Measurements from ENCODE around the gene LRRC8A.
"Not testable (repeated sequence)": the region's sequence is repeated elsewhere in the genome, so short reads cannot be mapped to it uniquely, and the experiment has no call there.

LRRC8A gene

DNA sequence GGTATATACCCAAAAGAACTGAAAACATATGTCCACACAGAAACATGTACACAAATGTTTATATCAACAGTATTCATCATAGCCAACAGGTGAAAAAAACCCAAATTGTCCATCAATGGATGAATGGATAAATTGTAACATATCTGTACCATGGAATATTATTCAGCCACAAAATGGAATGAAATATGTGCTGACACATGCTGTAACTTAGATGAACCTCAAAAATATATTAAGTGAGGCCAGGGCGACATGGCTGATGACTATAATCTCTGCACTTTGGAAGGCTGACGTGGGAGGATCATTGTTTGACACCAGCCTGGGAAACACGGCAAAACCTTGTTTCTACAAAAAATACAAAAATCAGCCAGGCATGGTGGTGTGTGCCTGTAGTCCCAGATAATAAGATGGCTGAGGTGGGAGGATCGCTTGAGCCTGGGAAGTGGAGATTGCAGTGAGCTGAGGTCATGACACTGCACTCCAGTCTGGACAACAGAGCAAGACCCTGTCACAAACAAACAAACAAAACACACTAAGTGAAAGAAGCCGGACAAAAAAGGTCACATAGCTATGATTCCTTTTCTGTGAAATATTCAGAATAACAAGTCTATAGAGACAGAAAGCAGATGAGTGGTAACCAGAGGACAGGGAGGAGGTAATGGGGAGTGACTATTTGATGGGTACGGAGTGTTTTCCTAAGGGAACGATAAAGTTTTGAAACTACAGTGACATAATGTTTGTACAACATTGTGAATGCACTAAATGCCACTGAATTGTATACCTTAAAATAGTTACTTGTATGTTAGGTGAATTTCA is 11.6 kb upstream of the LRRC8A start:
- DNase-seq (ENCODE audit: low read depth), result no peak

DNA sequence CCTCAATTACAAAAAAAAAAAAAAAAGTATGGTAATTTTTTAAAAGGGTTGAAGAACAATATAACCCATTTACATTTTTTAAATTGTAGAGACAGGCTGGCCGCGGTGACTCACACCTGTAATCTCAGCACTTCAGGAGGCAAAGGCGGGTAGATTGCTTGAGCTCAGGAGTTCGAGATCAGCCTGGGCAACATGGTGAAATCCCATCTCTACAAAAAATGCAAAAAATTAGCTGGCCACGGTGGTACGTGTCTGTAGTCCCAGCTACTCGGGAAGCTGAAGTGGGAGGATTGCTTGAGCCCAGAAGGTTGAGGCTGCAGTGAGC is 11.0 kb upstream of the LRRC8A start:
- DNase-seq (ENCODE audit: low read depth), result not testable (repeated sequence)

DNA sequence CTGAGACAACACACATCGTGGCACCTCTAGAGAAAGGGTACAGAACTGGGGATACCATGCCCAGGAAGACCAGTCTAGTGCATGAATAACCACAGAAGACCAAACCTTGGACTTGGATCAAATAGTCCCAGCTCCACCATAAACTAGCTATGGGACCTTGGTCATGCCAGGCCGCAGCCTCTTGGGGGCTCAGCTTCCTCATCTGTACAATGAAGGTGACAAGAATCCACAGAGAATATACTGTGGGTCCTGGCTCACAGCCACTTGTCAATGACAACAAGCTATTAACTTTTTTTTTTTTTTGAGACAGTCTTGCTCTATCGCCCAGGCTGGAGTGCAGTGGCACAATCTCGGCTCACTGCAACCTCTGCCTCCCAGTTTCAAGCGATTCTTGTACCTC is 4.1 kb upstream of the LRRC8A start:
- no peak for DNase-seq (ENCODE audit: low read depth)

DNA sequence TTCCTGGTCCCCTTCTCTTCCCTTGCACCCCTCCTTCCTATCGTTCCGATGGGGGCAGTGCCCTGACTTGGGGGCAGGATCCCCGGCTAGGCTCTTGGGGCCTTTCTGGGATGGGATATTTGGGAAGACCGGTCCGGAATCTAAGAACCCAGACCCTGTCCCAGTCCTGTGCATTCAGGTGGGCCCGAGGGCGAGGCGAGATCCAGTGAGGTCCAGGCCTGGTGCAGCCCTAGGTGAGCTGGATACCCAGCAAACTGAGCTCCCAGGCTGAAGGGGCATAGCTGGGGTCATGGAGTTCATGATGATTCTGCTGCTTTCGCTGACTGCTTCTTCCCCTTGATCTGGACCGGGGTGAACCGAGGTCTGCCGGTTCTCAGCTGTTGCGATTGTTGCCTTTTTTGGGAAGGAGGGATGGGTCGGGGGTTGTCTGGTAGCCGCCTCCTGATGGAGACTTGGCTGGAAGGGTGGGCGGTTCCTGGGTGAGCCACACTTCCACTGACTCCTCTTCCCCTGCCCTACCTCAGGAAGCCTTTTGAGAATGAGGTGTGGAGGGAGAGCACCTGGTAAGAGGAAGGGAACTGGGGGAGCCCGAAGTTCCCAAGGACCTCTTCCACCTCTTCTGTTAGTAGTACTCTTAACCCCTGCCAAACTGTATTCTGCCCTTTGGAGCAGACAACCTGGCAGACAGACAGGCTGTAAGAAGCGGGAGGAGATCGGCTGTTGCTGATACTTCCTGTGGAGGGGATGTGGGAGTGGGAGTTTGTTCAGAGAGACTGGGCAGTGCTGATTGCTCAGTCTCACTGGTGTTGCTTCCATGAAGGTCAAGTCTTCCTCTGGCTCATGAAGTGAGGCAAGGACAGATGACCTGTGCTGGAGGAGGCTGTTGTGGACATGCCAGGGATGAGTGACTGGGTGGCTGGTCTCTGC is 1.0 kb downstream of the LRRC8A start:
- no peak for DNase-seq (ENCODE audit: low read depth)

DNA sequence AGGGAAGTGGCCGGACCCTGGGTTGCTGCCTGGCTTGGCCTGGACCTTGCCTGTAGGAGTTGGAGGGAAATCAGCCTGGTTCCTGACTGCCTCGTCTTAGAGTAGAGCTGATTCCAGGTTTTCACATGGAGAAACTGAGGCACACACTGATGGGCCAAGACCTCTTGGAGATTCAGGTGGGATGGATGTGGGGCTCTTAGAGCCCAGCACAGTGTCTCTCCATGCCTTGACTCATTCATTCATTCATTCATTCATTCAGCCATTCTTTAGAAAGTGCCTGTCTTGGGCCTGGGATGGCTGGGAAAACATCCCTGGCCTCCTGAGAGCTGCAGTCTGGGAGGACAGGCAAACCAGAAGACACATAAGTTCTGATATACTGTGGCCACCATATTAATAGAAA is 2.2 kb downstream of the LRRC8A start:
- DNase-seq (ENCODE audit: low read depth), result no peak

DNA sequence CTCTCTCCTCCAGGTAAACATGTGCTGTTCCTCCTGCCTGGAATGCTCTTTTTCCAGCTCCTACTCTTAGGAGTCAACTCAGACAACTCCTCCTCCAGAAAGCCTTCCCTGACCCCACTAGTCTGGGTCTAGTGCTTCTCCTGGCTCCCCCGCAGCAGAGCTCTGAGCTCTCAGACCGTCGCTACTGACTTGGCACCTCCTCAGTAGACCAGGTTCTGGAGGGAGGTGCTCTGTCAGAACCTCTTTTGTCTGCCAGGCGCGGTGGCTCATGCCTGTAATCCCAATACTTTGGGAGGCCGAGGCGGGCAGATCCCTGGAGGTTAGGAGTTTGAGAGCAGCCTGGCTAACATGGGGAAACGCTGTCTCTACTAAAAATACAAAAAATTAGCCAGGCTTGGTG is 3.4 kb downstream of the LRRC8A start:
- no peak for DNase-seq (ENCODE audit: low read depth)

DNA sequence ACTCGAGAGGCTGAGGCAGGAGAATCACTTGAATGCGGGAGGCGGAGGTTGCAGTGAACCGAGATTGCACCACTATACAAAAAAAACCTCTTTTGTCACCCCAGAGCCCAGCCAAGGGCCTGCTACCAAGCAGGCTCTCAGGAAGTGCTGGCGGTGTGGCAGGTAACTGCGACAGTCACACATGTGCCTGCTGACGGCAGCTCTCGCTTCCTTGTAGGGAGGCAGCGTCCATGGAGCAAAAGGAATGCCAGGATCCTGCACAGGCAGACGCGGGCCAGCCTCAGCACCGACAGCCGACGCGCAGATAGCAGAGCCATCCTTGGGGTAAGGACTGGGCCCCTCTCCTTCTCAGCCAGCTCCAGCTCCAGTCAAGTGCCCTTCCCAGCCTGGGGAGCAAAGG is 3.9 kb downstream of the LRRC8A start:
- DNase-seq (ENCODE audit: low read depth), result no peak

DNA sequence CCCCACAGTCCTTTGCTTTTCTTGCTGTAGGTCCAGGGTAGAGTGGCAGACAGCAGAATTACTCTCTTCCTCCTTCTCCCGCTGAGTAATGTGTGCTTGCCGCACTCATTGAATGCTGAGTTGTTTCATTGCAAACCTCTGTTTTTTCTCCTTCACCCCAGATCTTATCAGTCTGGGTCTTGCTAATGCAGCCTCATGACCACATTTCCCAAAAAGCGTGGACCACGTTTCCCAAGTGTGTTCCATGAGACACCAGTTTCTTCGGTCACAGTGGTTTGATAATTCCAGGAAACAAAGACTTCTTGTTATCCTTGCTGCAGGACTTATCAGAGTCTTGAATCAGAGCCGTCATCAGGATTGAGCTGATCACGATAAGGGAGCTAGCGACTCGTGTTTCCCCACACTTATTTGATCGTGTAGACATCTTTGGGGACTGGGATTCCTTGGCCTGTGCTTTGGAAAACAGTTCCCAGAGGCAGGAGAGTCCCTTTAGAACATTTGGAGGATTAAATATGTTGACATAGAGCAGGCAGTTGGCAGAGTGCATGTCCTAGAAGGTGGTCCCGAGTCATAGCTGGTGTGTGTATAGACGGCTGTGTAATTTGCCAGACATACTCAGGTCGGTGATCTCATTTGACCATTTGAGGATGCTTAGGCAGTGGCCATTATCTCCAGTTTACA is 4.4 kb downstream of the LRRC8A start:
- DNase-seq (ENCODE audit: low read depth), result no peak

DNA sequence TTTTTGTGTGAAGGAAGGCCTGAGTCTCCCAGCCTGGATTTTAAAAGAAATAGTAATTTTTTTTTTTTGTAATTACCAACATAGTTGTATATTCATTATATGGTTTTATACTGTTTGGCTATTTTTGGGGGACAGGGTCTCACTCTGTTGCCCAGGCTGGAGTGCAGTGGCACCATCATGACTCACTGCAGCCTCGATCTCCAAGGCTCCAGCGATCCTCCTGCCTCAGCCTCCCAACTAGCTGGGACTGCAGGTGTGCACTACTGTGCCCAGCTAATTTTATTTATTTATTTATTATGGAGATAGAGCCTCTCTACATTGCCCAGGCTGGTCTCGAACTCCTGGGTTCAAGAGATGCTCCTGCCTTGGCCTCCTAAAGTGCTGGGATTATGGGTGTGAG is 5.1 kb downstream of the LRRC8A start:
- no peak for DNase-seq (ENCODE audit: low read depth)

DNA sequence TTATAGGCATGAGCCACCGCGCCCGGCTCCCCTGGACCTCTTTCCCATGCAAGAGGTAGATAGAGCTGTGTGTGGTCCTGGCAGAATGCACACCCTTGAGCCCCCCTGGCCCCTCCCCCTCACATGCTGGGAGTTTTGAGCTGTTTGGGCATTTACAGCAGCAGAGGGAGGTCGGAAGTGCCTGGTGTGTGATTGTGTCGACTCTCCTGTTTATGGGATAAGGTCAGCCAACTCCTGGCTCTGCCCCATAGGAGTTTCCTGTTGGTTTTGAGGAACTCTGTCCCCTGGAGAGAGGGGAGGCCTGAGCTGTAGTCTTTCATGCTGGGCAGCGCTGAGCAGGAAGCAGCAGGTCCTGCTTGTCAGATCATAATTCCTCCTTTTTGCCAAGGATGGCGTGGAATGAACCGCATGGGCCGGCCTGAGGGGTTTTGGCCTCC is 6.0 kb downstream of the LRRC8A start:
- DNase-seq (ENCODE audit: low read depth), result no peak

DNA sequence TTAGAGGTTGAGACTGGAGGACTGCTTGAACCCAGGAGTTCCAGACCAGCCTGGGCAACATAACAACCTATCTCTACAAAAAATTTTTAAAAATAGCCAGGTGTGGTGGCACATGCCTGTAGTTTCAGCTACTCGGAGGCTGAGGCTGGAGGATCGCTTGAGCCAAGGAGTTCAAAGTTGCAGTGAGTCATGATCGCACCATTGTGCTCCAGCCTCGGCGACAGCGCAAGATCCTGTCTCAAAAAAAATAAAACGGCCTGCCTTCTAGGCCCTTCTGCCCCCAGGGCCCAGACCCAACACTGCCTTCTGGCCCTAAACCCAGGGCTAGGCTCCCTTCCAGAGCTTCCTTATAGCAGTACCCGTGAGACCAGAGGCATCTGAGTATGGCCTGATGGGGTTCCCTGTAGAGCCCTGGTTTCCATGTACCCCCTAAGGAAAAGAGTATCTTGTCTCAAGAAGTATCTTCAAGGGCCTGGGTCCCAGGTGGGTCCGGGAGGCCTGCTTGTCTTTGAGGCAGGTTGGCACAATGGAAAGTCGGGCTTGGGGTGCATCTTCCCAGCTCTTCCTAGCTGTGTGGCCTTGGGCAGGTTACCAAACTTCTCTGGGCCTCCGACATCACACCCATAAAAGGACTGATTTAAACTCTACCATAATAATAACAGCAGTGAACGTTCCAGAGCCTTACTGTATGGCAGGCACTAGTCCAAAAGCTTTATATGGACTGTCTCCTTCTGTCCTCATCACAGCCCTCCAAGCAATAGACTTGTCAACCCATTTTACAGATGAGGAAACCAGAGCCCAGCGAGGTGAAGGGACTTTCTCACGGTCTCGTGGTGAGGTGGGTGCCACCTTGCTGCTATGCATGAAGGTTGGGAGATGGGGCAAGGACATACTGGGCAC is 9.6 kb downstream of the LRRC8A start:
- no peak for DNase-seq (ENCODE audit: low read depth)

DNA sequence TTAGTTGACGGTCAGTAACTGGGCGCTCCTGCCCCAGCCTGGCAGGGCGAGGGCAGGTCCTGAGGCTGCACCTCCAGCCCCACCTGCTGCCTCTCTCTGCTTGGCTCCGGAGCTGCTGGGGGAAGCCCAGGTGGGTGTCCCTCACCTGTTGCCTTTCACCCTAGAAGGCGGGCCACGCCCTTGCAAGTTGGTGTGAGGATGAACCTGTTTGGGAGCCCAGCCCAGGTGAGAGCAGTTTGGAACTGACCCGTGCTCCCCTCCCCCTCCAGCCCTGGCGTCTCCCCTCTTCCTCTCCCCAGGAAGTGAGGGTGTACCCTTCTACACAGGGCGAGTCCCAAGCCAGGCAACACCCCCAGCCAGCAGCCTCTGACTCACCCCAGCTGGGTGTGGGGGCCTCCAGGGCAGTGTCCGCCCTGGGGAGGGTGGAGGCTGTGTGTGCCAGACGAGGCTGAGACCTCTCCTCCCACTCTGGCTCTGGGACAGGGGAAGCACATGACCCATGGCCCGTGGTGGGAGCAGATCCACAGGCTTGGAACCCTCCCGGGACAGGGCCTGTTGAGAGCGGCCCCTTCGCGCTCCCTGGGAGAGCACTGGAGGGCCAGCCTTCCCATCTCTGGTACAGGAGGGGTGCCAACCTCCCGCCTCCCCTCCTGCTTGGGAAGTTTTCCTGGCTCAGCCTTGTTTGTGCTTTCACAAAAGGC is 10.4 kb downstream of the LRRC8A start:
- DNase-seq (ENCODE audit: low read depth), result no peak

DNA sequence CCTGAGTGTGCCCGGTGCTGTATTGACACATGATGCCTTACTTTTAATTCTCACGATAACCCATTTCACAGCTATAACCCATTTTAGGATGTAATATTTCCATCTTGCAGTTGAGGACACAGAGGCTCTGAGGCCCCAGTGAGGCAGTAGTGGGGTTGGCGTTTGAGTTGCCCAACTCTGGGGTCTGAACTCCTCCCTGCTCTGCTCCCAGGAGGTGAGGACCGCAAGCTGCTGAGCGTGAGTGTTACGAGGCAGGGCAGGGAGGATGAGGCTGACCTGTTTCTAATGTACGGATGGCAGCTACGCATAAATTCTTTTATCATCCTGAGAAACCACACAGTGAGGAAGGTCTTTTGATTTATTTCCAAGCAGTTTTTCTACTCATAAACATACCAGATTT is 11.4 kb downstream of the LRRC8A start:
- DNase-seq (ENCODE audit: low read depth), result no peak

DNA sequence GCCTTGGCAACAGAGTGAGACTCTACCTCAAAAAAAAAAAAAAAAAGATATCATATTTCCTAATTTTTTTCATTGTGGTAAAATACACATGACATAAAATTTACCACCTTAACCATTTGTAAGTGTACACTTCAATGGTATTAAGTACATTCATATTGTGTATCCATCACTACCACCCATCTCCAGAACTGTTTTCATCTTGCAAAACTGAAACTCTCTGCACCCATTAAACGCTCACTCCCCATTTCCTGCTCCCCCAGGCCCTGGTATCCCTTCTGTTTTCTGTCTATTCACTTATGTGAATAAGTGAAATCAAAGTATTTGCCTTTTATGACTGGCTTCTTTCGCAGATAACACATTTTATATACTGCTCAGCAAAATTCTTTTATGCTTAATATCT is 12.8 kb downstream of the LRRC8A start:
- no peak for DNase-seq (ENCODE audit: low read depth)

DNA sequence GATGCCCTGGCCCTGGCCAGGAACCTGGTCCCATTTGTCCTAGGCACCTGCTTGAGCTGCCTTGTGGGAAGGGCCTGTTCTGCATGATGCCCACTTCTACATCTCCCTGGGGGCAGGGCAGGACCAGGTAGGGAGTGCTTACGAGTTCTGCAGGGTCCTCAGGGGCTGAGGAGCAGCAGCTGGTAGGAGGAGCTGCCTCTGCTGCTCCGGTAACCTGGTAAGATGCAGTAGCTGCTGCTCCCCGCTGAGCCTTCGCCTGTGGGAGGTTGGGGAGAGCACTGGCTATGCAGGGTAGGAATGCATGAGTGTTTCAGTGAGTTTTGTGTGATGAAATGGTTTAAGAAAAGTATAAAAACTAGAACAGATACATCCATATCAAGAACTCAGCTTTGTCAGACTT is 13.6 kb downstream of the LRRC8A start:
- DNase-seq (ENCODE audit: low read depth), result no peak

DNA sequence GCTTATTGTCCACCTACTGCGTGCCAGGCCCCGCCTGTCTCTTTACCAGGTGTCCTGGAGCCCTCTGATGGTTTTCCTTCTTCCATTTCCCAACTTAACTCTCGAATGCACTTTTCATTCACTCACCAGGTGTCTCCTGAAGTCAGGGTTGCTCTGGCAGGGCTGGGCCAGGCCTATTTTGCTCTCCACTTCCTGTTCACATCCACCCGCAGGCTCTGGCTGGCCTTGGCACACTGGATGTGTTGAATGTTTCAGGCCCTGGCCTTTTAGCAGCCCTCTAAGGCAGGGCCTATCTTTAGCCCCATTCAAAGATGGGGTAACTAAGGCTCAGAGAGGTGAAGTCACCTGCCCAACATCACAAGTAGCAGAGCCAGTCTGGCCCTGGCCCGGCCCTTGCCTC is 16.4 kb downstream of the LRRC8A start:
- DNase-seq (ENCODE audit: low read depth), result no peak

DNA sequence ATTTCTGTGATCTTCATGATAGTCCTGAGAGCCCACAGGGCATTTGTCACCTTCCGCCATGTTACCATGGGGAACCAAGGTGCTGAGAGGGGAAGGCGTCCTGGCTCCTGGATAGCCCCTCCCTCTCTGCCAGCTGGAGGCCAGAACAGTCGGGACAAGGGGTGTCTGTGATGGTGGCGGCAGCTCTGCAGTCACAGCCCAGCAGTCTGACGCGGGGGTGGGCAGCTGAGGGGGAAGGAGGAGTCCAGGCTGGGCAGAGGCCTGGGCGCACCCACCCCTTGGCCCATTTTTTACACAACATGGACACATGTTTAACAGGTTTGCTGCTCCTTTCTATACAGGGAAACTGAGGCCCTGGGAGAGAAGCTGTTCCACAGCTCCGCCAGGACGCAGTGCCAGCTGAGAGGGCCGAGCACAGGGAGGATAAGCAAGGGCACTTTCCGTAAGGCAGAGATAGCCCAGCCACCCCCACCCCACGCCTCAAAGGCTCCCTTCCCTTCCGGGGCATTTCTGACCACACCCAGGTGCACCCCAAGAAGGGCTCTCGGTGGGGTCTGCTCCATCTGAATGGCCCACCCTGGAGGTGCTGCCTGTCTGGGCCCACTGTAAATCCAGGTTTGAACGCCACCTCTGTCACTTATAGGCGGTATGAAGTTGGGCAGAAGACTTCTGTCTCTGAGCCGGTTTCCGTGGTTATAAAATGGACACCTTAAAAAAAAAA is 17.1 kb downstream of the LRRC8A start:
- DNase-seq (ENCODE audit: low read depth), result no peak

DNA sequence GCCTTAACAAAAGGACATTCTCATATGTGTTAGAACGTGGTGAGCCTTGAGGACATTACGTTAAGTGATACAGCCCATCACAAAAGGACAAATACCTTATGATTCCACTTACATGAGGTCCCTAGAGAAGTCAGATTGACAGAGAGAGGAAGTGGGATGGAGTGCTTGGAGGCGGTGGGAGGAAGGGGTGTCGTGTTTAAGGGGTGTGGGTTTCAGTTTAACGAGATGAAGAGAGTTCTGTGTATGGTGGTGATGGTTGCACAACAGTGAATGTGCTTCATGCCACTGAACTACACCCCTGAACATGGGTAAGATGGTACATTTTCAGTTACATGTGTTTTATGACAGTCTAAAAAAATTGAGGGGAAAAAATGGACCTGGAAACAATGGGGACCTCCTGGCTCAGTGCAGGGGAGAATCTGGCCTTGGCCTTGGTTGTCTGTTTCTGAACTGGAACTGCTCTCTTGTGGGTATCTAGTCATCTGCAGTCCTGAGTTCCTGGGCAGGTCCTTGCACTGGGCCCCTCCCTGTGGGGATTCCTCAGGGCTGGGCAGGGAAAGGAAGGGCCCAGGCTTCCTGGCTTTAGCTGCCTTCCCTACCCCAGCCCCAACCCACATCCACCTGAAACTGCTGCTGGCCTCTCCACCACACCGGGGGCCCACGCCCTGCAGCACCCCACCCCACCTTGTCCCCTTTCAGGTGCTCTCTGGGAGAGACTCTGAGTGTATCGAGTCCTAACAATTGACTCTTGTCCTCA is 17.8 kb downstream of the LRRC8A start:
- no peak for DNase-seq (ENCODE audit: low read depth)

DNA sequence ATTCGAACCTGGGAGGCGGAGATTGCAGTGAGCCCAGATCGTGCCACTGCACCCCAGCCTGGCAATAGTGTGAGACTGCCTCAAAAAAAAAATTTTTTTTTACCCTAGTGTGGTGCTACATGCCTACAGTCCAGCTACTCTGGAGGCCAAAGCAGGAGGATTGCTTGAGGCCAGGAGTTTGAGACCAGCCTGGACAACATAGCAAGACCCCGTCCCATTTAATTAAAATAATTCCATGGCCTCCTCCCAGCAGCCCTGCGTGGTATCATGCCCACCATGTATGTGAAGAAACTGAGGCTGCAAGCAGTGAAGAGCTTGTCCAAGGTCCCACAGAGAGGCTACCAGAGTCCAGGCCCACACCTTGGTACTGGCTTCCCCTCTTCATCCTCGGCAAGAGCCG is 19.4 kb downstream of the LRRC8A start:
- no peak for DNase-seq (ENCODE audit: low read depth)

DNA sequence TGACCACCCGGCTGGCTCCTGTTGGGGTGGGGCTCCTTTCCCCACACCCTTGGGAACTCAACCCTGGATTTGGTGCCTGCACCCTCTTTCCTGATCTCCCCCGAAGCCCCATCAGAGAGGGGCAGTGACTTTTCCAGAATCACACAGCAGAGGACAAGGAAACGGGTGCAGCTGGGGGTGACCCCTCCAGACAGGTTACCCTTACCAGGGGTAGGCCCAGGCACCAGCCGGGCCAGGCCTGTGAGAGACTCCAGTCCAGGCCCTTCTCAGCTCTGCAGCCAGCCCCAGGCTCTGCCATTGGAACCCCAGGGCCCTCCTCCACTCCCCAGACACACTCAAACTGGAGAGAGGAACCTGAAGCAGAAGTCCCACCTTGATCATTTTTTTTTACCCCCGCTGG is 19.9 kb downstream of the LRRC8A start:
- DNase-seq (ENCODE audit: low read depth), result no peak
